HCT116 (cell line): Measurements from ENCODE around the gene CGB7. TPM values are rescaled to one million over a fixed set of nuclear protein-coding genes. Genes with fewer than 3 reads are reported as not detected.

Source experiments
- ATAC-seq: fragments of 200-7000 bp; cut with Tn5 transposase; 2 replicates; pipeline ENCODE4 v1.9.1; 2020; ENCODE audit warnings: mild to moderate bottlenecking, moderate library complexity
- BruUV-seq: library from RNA; stranded (reverse); fragments of 400-500 nt; replicated peaks from 2 replicates; lab custom pipeline; 2021; lab: Mats Ljungman, UMichigan
- CTCF ChIA-PET: fragments of 300-600 bp; sonication (Branson Sonifier 250); formaldehyde crosslinking; loops from one replicate; lab custom pipeline; 2021; ENCODE audit warnings: antibody characterized with exemption; lab: Charles Lee
- POLR2A ChIA-PET: fragments of 300-600, 350-600 bp; sonication (Branson Sonifier 250); formaldehyde crosslinking; loops from one replicate; lab custom pipeline; 2021; ENCODE audit warnings: antibody characterized with exemption; lab: Charles Lee
- RAD21 ChIA-PET, 2 experiments: fragments of 300-600 bp; sonication (Branson Sonifier 250); formaldehyde crosslinking; loops; one replicate each; lab custom pipeline; 2023; ENCODE audit warnings: low total read pairs in 2 of 2; ENCODE audit not compliant: uncharacterized antibody in 2 of 2, unreplicated experiment in 2 of 2, low non-redundant PET in 1 of 2; lab: Charles Lee
- DNase-seq: peaks from one replicate; pipeline ENCODE4 v3.0.0-alpha.2; 2010; ENCODE audit warnings: low read depth, low spot score
- H2AFZ ChIP-seq: fragments of 200-600 bp; shearing (Covaris generic), sonication (generic); 2 replicates; pipeline ENCODE4 v1.6.1; 2017; ENCODE audit warnings: low read depth, mixed run types, mixed read lengths, antibody characterized with exemption, low read length; ENCODE audit not compliant: poor library complexity, severe bottlenecking
- H3K27ac ChIP-seq: 2 replicates; pipeline ENCODE4 v1.5.1; 2012; ENCODE audit warnings: low read depth, low read length
- H3K27me3 ChIP-seq: fragments of 200-600 bp; sonication (generic); 2 replicates; pipeline ENCODE4 v1.6.1; 2016; ENCODE audit warnings: mixed run types, low read length, mixed read lengths; ENCODE audit not compliant: insufficient read depth
- H3K36me3 ChIP-seq, 2 experiments: fragments of 200-500 bp in 1 of 2; fragments of 200-600 bp in 1 of 2; sonication (Bioruptor generic) in 1 of 2; sonication (generic) in 1 of 2; 2 replicates each; pipeline versions ENCODE4 v1.5.1 to v1.6.1; 2014 to 2016; ENCODE audit warnings: low read length in 2 of 2, inconsistent platforms in 1 of 2, mixed read lengths in 1 of 2, mixed run types in 1 of 2; ENCODE audit not compliant: insufficient read depth in 2 of 2, control insufficient read depth in 1 of 2
- H3K4me1 ChIP-seq, 2 experiments: fragments of 200-600 bp in 1 of 2; sonication (generic) in 1 of 2; 2 replicates each; pipeline versions ENCODE4 v1.5.1 to v1.6.1; 2012 to 2017; ENCODE audit warnings: low read length in 2 of 2, inconsistent platforms in 1 of 2, mild to moderate bottlenecking in 1 of 2, mixed read lengths in 1 of 2, mixed run types in 1 of 2, moderate library complexity in 1 of 2; ENCODE audit not compliant: insufficient read depth in 2 of 2, control insufficient read depth in 1 of 2
- H3K4me2 ChIP-seq: fragments of 200-600 bp; sonication (generic); 2 replicates; pipeline ENCODE4 v1.6.1; 2017; ENCODE audit warnings: mixed run types, low read length, mixed read lengths
- H3K4me3 ChIP-seq, 2 experiments: fragments of 200-600 bp in 1 of 2; sonication (generic) in 1 of 2; replicated peaks in 1 of 2; 2 replicates each; pipeline ENCODE4 v1.5.1; 2011 to 2016; ENCODE audit warnings: low read length in 2 of 2, control low read depth in 1 of 2, low read depth in 1 of 2, mild to moderate bottlenecking in 1 of 2, mixed read lengths in 1 of 2, mixed run types in 1 of 2
- H3K79me2 ChIP-seq: fragments of 200-600 bp; sonication (generic); 2 replicates; pipeline ENCODE4 v1.6.1; 2017; ENCODE audit warnings: mild to moderate bottlenecking, mixed run types, low read length, moderate library complexity, mixed read lengths; ENCODE audit not compliant: insufficient read depth
- H3K9ac ChIP-seq: fragments of 200-600 bp; sonication (generic); 2 replicates; pipeline ENCODE4 v1.6.1; 2016; ENCODE audit warnings: low read length, mixed read lengths
- H3K9me2 ChIP-seq: fragments of 200-600 bp; sonication (generic), shearing (Covaris generic); 2 replicates; pipeline ENCODE4 v1.6.1; 2017; ENCODE audit warnings: mixed run types, mild to moderate bottlenecking, moderate library complexity; ENCODE audit not compliant: insufficient read depth
- H3K9me3 ChIP-seq, 2 experiments: fragments of 200-500 bp in 1 of 2; fragments of 200-600 bp in 1 of 2; sonication (Bioruptor generic) in 1 of 2; sonication (generic) in 1 of 2; 2 replicates each; pipeline ENCODE4 v1.6.1; 2014 to 2017; ENCODE audit warnings: low read length in 2 of 2, mixed read lengths in 2 of 2, inconsistent platforms in 1 of 2, low read depth in 1 of 2, mild to moderate bottlenecking in 1 of 2, mixed run types in 1 of 2, moderate library complexity in 1 of 2; ENCODE audit not compliant: control insufficient read depth in 1 of 2, insufficient read depth in 1 of 2
- H4K20me1 ChIP-seq: fragments of 200-600 bp; sonication (generic), shearing (Covaris generic); 2 replicates; pipeline ENCODE4 v1.6.1; 2017; ENCODE audit warnings: mixed run types, mild to moderate bottlenecking, moderate library complexity; ENCODE audit not compliant: insufficient read depth
- CEBPB ChIP-seq: IDR thresholded peaks from 2 replicates; pipeline ENCODE4 v1.6.1; 2012; ENCODE audit warnings: low read depth
- EGR1 ChIP-seq: IDR thresholded peaks from 2 replicates; pipeline ENCODE4 v1.6.1; 2012; ENCODE audit warnings: low read depth
- ELF1 ChIP-seq: IDR thresholded peaks from 2 replicates; pipeline ENCODE4 v1.6.1; 2012; ENCODE audit warnings: low read depth, borderline replicate concordance
- EZH2 ChIP-seq: fragments of 200-600 bp; sonication (generic); IDR thresholded peaks from 2 replicates; pipeline ENCODE4 v1.6.1; 2017; ENCODE audit warnings: antibody characterized with exemption, mixed run types
- EZH2phosphoT487 ChIP-seq: fragments of 200-600 bp; IDR thresholded peaks from 2 replicates; pipeline ENCODE4 v1.6.1; 2018; ENCODE audit warnings: antibody characterized with exemption, borderline replicate concordance
- FOSL1 ChIP-seq: IDR thresholded peaks from 2 replicates; pipeline ENCODE4 v1.6.1; 2012; ENCODE audit warnings: low read depth
- POLR2A ChIP-seq: IDR thresholded peaks from 2 replicates; pipeline ENCODE4 v1.7.0; 2011; ENCODE audit warnings: borderline replicate concordance; ENCODE audit not compliant: insufficient read depth, insufficient read length; ENCODE audit errors: extremely low read depth
- POLR2AphosphoS5 ChIP-seq: IDR thresholded peaks from 2 replicates; pipeline ENCODE4 v1.6.1; 2011; ENCODE audit warnings: mild to moderate bottlenecking, low read depth, low read length, moderate library complexity
- RAD21 ChIP-seq: IDR thresholded peaks from 2 replicates; pipeline ENCODE4 v1.6.1; 2012; ENCODE audit warnings: low read depth, mild to moderate bottlenecking
- SRF ChIP-seq: IDR thresholded peaks from 2 replicates; pipeline ENCODE4 v1.6.1; 2012; ENCODE audit warnings: low read depth
- TCF7L2 ChIP-seq: IDR thresholded peaks from 2 replicates; pipeline ENCODE4 v1.7.0; 2011; ENCODE audit warnings: borderline replicate concordance, inconsistent platforms; ENCODE audit not compliant: insufficient read depth, insufficient read length; ENCODE audit errors: extremely low read depth
- ZFX ChIP-seq: fragments of 450-650 bp; IDR thresholded peaks from 2 replicates; pipeline ENCODE4 v1.6.1; 2017
- ZNF274 ChIP-seq: fragments of 200-500 bp; sonication (Bioruptor generic); IDR thresholded peaks from 2 replicates; pipeline ENCODE4 v1.6.1; 2014; ENCODE audit warnings: mild to moderate bottlenecking, low read depth, low read length, inconsistent platforms
- intact Hi-C: fragments of 100-400 bp; cut with micrococcal nuclease; formaldehyde crosslinking; loops from 2 replicates; pipeline ENCODE4 v1.10.0; 2022
- total RNA-seq: library from RNA; stranded (reverse); gene quantifications from one replicate; pipeline ENCODE4 v1.2.1, GENCODE V29; 2021; ENCODE audit not compliant: unreplicated experiment
- TF ChIP-seq, protein P1 (sequence below), 3 experiments: fragments of 200-600 bp in 1 of 3; sonication (generic) in 1 of 3; IDR thresholded peaks in 2 of 3; conservative IDR thresholded peaks in 1 of 3; 2 replicates each; pipeline ENCODE4 v1.5.1; 2012 to 2017; ENCODE audit warnings: low read depth in 2 of 3, low read length in 2 of 3, antibody characterized with exemption in 1 of 3, borderline replicate concordance in 1 of 3, control low read depth in 1 of 3, mild to moderate bottlenecking in 1 of 3, mixed read lengths in 1 of 3, mixed run types in 1 of 3, moderate library complexity in 1 of 3; ENCODE audit not compliant: insufficient read depth in 1 of 3
- TF ChIP-seq, protein P2 (sequence below): IDR thresholded peaks from 2 replicates; pipeline ENCODE4 v1.6.1; 2011; ENCODE audit warnings: mild to moderate bottlenecking, low read length, moderate library complexity; ENCODE audit not compliant: insufficient replicate concordance; ENCODE audit errors: extremely low read depth
- TF ChIP-seq, protein P3 (sequence below): IDR thresholded peaks from 2 replicates; pipeline ENCODE4 v1.6.1; 2012
- TF ChIP-seq, protein P4 (sequence below): IDR thresholded peaks from 2 replicates; pipeline ENCODE4 v1.6.1; 2012; ENCODE audit warnings: low read depth
- TF ChIP-seq, protein P5 (sequence below): IDR thresholded peaks from 2 replicates; pipeline ENCODE4 v1.6.1; 2012

Gene CGB7
- total RNA-seq, 1 experiment from 2014 or later, result 5.4 TPM

DNA sequence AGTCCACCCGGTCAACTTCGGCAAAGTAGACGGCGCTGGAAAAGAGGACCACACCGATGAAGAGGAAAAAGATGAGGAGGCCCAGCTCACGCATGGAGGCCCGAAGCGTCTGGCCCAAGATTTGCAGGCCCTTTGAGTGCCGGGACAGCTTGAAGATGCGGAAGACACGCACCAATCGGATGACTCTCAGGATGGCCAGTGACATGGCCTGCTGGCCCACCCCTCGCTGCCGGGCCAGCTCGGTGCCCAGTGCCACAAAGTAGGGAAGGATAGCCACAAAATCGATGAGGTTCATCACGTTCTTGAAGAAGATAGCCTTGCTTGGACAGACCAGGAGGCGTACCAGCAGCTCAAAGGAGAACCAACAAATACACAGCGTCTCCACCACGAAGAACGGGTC, 12.9 kb upstream of the CGB7 start:
- ChIA-PET POLR2A (interaction anchor here (1.3 kb wide), 1 partner anchor 13 kb away, joined by 4 read pairs; the partner anchor contains the start of gene CGB7), RAD21 (no interaction called here), CTCF (interaction anchor here (0.9 to 1.0 kb wide), 2 partner anchors 27 to 77 kb away, joined by 3 read pairs; partner anchors contain the start of gene RUVBL2)
- BruUV-seq, result no TSS peak
- Histone ChIP-seq H3K36me3 (no peaks in the 10 kb centered on the region), H3K27me3 (no peaks in the 10 kb centered on the region), H3K4me3 (no peak overlapping the region), H3K4me2 (no peak overlapping the region), H3K9me2 (no peaks in the 10 kb centered on the region)
- intact Hi-C loops, result no loop called here
- TF ChIP-seq CEBPB (no peak), RAD21 (no peak), ZNF274 (no peak), FOSL1 (no peak), EZH2phosphoT487 (no peak), POLR2A (no peak), POLR2AphosphoS5 (no peak), TCF7L2 (no peak), SRF (no peak), EZH2 (no peak), ZFX (no peak), EGR1 (no peak), ELF1 (no peak)
- TF ChIP-seq, protein P1, sequence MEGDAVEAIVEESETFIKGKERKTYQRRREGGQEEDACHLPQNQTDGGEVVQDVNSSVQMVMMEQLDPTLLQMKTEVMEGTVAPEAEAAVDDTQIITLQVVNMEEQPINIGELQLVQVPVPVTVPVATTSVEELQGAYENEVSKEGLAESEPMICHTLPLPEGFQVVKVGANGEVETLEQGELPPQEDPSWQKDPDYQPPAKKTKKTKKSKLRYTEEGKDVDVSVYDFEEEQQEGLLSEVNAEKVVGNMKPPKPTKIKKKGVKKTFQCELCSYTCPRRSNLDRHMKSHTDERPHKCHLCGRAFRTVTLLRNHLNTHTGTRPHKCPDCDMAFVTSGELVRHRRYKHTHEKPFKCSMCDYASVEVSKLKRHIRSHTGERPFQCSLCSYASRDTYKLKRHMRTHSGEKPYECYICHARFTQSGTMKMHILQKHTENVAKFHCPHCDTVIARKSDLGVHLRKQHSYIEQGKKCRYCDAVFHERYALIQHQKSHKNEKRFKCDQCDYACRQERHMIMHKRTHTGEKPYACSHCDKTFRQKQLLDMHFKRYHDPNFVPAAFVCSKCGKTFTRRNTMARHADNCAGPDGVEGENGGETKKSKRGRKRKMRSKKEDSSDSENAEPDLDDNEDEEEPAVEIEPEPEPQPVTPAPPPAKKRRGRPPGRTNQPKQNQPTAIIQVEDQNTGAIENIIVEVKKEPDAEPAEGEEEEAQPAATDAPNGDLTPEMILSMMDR (IDR thresholded peaks at IDR 0.05 in 2 of 3, conservative IDR thresholded peaks at IDR 0.05 in 1 of 3; ENCODE audit: borderline replicate concordance in 1 of 3, insufficient read depth in 1 of 3, low read depth in 2 of 3, low read length in 2 of 3), result no peak
- TF ChIP-seq, protein P2, sequence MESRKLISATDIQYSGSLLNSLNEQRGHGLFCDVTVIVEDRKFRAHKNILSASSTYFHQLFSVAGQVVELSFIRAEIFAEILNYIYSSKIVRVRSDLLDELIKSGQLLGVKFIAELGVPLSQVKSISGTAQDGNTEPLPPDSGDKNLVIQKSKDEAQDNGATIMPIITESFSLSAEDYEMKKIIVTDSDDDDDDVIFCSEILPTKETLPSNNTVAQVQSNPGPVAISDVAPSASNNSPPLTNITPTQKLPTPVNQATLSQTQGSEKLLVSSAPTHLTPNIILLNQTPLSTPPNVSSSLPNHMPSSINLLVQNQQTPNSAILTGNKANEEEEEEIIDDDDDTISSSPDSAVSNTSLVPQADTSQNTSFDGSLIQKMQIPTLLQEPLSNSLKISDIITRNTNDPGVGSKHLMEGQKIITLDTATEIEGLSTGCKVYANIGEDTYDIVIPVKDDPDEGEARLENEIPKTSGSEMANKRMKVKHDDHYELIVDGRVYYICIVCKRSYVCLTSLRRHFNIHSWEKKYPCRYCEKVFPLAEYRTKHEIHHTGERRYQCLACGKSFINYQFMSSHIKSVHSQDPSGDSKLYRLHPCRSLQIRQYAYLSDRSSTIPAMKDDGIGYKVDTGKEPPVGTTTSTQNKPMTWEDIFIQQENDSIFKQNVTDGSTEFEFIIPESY, result no peak
- TF ChIP-seq, protein P3, sequence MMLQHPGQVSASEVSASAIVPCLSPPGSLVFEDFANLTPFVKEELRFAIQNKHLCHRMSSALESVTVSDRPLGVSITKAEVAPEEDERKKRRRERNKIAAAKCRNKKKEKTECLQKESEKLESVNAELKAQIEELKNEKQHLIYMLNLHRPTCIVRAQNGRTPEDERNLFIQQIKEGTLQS, result no peak
- TF ChIP-seq, protein P4, sequence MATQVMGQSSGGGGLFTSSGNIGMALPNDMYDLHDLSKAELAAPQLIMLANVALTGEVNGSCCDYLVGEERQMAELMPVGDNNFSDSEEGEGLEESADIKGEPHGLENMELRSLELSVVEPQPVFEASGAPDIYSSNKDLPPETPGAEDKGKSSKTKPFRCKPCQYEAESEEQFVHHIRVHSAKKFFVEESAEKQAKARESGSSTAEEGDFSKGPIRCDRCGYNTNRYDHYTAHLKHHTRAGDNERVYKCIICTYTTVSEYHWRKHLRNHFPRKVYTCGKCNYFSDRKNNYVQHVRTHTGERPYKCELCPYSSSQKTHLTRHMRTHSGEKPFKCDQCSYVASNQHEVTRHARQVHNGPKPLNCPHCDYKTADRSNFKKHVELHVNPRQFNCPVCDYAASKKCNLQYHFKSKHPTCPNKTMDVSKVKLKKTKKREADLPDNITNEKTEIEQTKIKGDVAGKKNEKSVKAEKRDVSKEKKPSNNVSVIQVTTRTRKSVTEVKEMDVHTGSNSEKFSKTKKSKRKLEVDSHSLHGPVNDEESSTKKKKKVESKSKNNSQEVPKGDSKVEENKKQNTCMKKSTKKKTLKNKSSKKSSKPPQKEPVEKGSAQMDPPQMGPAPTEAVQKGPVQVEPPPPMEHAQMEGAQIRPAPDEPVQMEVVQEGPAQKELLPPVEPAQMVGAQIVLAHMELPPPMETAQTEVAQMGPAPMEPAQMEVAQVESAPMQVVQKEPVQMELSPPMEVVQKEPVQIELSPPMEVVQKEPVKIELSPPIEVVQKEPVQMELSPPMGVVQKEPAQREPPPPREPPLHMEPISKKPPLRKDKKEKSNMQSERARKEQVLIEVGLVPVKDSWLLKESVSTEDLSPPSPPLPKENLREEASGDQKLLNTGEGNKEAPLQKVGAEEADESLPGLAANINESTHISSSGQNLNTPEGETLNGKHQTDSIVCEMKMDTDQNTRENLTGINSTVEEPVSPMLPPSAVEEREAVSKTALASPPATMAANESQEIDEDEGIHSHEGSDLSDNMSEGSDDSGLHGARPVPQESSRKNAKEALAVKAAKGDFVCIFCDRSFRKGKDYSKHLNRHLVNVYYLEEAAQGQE, result no peak
- TF ChIP-seq, protein P5, sequence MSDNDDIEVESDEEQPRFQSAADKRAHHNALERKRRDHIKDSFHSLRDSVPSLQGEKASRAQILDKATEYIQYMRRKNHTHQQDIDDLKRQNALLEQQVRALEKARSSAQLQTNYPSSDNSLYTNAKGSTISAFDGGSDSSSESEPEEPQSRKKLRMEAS, result no peak
- TF ChIP-seq, all 23 proteins: peak for 0
- no peak for DNase-seq
- no peak overlapping the region for H2AFZ ChIP-seq
- H3K4me1 ChIP-seq, result peaks cover 20 to 34% of the 10 kb centered on the region in 2 experiments
- H3K79me2 ChIP-seq, result no peaks in the 10 kb centered on the region
- H3K9me3 ChIP-seq, result no peaks in the 10 kb centered on the region
- H4K20me1 ChIP-seq, result no peaks in the 10 kb centered on the region
- H3K27ac ChIP-seq, result no peak overlapping the region
- ATAC-seq, result no peak
- H3K9ac ChIP-seq, result no peak overlapping the region
